ENCODE results near the gene PRKCE.

DNA sequence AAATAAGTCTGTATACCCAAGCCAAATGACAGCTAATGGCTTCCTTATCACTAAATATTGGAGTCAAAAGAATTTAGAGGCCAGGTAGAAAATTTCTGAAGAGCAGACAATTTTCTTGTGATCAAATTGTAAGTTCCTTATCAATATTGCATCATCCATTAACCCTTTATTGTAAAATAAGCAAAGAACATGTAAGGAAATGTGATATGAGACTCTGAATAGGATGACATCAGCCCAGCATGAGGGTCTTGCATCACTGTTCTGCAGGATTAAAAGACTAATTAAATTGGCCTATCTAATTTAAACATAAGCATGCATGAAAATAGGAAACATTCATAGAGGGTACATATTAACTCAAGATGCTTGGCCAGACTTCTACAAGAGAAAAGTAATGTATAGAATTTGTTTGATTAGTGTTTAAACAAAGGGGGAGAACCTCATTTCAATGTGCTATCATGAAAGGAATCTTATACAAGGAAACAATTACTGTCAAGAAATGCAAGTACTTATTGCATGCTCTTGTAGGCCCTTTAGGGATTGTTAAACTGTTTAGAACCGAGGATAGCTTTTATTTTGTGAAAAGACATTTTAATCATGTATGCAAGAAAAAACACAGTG lies 302.9 kb downstream of the PRKCE start:
- TF ChIP-seq CTCF (IDR thresholded peaks at IDR 0.05) (no peak), POLR2A (IDR thresholded peaks at IDR 0.05) (no peak)

All from body of pancreas (tissue), 4 donors.